Neural crest cell (in vitro differentiated cells): ENCODE results near the gene DIP2A. TPM values are rescaled to one million over a fixed set of nuclear protein-coding genes. Genes with fewer than 3 reads are reported as not detected.
A peak's percentile ranks its signal among the peaks of the same experiment; 100 is the strongest.
"Not testable (repeated sequence)": the region's sequence is repeated elsewhere in the genome, so short reads cannot be mapped to it uniquely, and the experiment has no call there.

Experiments used
- DNase-seq: peaks from one replicate; pipeline ENCODE4 v3.0.0; 2021; ENCODE audit warnings: low read depth, mixed read lengths, low spot score
- H3K27ac Mint-ChIP-seq: one replicate; pipeline ENCODE4 v1.8.0; 2021; ENCODE audit warnings: mild to moderate bottlenecking, mixed read lengths; ENCODE audit not compliant: unreplicated experiment
- H3K27me3 Mint-ChIP-seq: 2 replicates; pipeline ENCODE4 v1.8.0; 2021; ENCODE audit warnings: low read depth, mild to moderate bottlenecking, mixed read lengths
- H3K36me3 Mint-ChIP-seq: 2 replicates; pipeline ENCODE4 v1.8.0; 2021; ENCODE audit warnings: low read depth, mild to moderate bottlenecking, mixed read lengths
- H3K4me1 Mint-ChIP-seq: 2 replicates; pipeline ENCODE4 v1.8.0; 2021; ENCODE audit warnings: mixed read lengths
- H3K4me3 Mint-ChIP-seq: one replicate; pipeline ENCODE4 v1.8.0; 2021; ENCODE audit warnings: mild to moderate bottlenecking, mixed read lengths
- H3K9me3 Mint-ChIP-seq: 2 replicates; pipeline ENCODE4 v1.8.0; 2021; ENCODE audit warnings: mixed read lengths
- CTCF ChIP-seq: fragments of 200-600 bp; sonication (generic); conservative IDR thresholded peaks from 2 replicates; pipeline ENCODE4 v1.5.0; 2021; ENCODE audit warnings: antibody characterized with exemption, mild to moderate bottlenecking
- total RNA-seq: library from RNA; stranded (reverse); gene quantifications from 2 replicates; pipeline ENCODE4 v1.2.1, GENCODE V29; 2021

The DIP2A gene
- total RNA-seq, 1 donor from 2014 or later = 57.8 TPM

- Mint-ChIP-seq H3K27ac (peak overlapping the region; percentile 97), H3K27me3 (no peaks in the 10 kb centered on the region), H3K4me1 (peaks cover 48% of the 10 kb centered on the region), H3K36me3 (peaks cover 7% of the 10 kb centered on the region), H3K9me3 (no peaks in the 10 kb centered on the region), H3K4me3 (peak overlapping the region; percentile 91)
- no peak for TF ChIP-seq CTCF
- no peak for DNase-seq
Observed at GRCh38 chr21:46457801-46458314, 833 bp upstream of the DIP2A start.

- H3K27me3 Mint-ChIP-seq = no peaks in the 10 kb centered on the region
- H3K36me3 Mint-ChIP-seq = peaks cover 5% of the 10 kb centered on the region
- no peaks in the 10 kb centered on the region for H3K9me3 Mint-ChIP-seq
- H3K27ac Mint-ChIP-seq = no peak overlapping the region
- peak overlapping the region; percentile 84 for H3K4me3 Mint-ChIP-seq
- no peak for DNase-seq
- H3K4me1 Mint-ChIP-seq = peaks cover 48% of the 10 kb centered on the region
- TF ChIP-seq CTCF = no peak
Observed at GRCh38 chr21:46459024-46459355, 299 bp downstream of the DIP2A start.

DNA sequence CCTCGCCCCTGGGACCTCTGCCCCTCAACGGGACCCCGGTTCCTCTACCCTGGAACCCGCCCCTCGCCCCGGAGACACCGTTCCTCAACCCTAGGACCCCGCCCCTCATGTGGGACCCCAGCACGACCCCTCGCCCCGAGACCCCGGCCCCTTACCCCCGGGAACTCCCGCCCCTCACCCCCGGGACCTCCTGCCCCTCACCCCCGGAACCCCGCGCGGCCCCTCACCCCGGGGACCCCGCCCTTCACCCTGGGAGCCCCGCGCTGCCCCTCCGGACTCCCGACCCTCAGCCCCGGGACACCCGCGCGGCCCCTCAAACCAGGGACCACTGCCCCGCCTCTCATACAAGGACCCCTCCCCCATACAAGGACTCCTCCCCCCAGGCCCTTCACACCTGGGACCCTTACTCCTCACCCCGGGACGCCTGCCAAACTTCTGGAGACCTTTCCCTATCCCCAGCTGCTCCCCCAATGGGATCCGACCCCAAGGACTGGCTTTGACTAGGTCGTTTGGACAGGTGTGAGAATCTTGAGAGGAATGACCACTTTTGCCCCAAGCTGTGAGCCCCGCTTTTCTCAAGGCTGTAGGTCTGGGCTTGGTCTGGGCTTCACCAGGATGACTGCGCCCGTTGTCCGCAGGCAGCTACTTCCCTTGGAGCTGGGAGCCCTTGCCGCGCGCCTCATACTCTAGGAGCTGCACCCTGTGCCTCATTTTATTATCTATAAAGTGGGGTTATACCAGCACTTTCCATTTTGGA lies 843 bp downstream of the DIP2A start:
- Mint-ChIP-seq H3K27ac (peak overlapping the region; percentile 67), H3K27me3 (no peaks in the 10 kb centered on the region), H3K4me1 (peaks cover 48% of the 10 kb centered on the region), H3K36me3 (peaks cover 5% of the 10 kb centered on the region), H3K9me3 (no peaks in the 10 kb centered on the region), H3K4me3 (peak overlapping the region; percentile 98)
- no peak for DNase-seq
- TF ChIP-seq CTCF = no peak

DNA sequence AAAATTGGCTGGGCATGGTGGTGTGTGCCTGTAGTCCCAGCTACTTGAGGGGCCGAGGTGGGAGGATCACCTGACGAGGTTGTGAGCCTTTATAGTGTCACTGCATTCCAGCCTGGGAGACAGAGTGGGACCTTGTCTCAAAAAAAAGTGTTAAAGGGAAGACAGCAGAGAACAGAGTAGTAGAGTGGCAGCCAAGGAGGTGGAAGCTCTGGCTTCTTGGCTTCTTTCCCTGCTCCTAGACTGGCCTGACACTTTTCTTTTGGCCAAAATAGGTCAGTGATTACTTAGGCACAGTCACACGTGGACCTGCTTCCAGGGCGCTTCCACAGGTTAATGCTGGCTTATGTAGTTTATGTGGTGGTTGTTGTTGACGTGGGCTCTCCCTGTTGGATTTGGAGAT lies 3.2 kb downstream of the DIP2A start:
- Mint-ChIP-seq H3K36me3 (no peaks in the 10 kb centered on the region), H3K27ac (no peak overlapping the region), H3K4me3 (peak overlapping the region; percentile 28)

DNA sequence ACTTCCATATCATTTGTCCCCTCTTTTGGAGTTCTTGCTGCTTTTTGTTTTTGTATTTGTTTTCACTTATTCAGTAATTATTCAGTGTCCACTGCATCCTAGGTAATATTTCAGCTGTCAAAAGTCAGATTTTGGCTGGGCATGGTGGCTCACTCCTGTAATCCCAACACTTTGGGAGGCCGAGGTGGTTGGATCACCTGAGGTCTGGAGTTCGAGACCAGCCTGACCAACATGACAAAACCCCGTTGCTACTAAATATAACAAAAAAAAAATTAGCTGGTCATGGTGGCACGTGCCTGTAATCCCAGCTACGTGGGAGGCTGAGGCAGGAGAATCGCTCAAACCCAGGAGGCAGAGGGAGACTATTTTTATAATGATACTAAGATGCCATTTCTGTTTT lies 6.5 kb downstream of the DIP2A start:
- H3K4me1 Mint-ChIP-seq = peaks cover 27% of the 10 kb centered on the region
- H3K36me3 Mint-ChIP-seq, H3K9me3 Mint-ChIP-seq, H3K27ac Mint-ChIP-seq, H3K27me3 Mint-ChIP-seq, DNase-seq, H3K4me3 Mint-ChIP-seq: not testable (repeated sequence)

More for the DNA sequence above, 3.2 kb downstream of the DIP2A start:
- H3K27me3 Mint-ChIP-seq = no peaks in the 10 kb centered on the region
- H3K9me3 Mint-ChIP-seq = no peaks in the 10 kb centered on the region
- peaks cover 28% of the 10 kb centered on the region for H3K4me1 Mint-ChIP-seq
- no peak for TF ChIP-seq CTCF
- DNase-seq = no peak

DNA sequence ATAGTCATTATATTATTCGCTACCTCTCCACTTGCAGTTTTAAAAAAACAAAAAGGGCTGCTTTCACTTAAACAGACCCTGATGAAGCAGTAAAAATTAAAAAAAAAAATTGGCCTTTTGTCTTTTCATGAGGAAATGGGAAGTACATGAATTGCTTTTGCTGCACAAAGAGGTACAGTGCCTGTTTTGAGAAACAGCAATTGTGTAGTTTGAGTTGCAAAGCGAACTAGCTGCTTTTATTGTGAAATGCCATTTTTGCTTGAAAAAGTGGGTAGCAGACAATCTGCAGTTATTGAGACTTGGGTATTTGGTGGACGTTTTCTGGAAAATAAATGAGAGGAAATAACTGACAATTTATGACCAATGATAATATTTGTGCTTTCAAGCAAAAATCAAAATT lies 7.0 kb downstream of the DIP2A start:
- no peak for TF ChIP-seq CTCF
- no peaks in the 10 kb centered on the region for H3K9me3 Mint-ChIP-seq
- H3K27me3 Mint-ChIP-seq = no peaks in the 10 kb centered on the region
- peaks cover 23% of the 10 kb centered on the region for H3K4me1 Mint-ChIP-seq
- no peak overlapping the region for H3K4me3 Mint-ChIP-seq
- DNase-seq = no peak
- H3K36me3 Mint-ChIP-seq = peaks cover 4% of the 10 kb centered on the region
- H3K27ac Mint-ChIP-seq = no peak overlapping the region
